ENCODE data around the gene PATZ1. TPM values are rescaled to one million over a fixed set of nuclear protein-coding genes. Genes with fewer than 3 reads are reported as not detected.

Gene PATZ1
- total RNA-seq, 1 donor from 2014 or later = 60.7 TPM

- DNase-seq (ENCODE audit: low read depth) = no peak
- Histone ChIP-seq H3K27me3 (ENCODE audit: control insufficient read depth, insufficient read depth, low read length) (no peaks in the 10 kb centered on the region), H3K36me3 (ENCODE audit: control insufficient read depth, insufficient read depth, low read length) (peaks cover 3% of the 10 kb centered on the region), H3K4me3 (ENCODE audit: low read depth, low read length) (no peak overlapping the region)
- no peak for TF ChIP-seq CTCF (IDR thresholded peaks at IDR 0.05; ENCODE audit: insufficient read depth, low read length, poor library complexity, severe bottlenecking)
These were observed 68.0 kb downstream of the PATZ1 start for GRCh38 chr22:31278151-31278621.

GRCh38 chr22:31277741-31278140 lies 68.4 kb downstream of the PATZ1 start:
- Histone ChIP-seq H3K4me3 (ENCODE audit: low read depth, low read length) (no peak overlapping the region), H3K36me3 (ENCODE audit: control insufficient read depth, insufficient read depth, low read length) (peaks cover 3% of the 10 kb centered on the region), H3K27me3 (ENCODE audit: control insufficient read depth, insufficient read depth, low read length) (no peaks in the 10 kb centered on the region)
- no peak for DNase-seq (ENCODE audit: low read depth)
- no peak for TF ChIP-seq CTCF (IDR thresholded peaks at IDR 0.05; ENCODE audit: insufficient read depth, low read length, poor library complexity, severe bottlenecking)

DNA sequence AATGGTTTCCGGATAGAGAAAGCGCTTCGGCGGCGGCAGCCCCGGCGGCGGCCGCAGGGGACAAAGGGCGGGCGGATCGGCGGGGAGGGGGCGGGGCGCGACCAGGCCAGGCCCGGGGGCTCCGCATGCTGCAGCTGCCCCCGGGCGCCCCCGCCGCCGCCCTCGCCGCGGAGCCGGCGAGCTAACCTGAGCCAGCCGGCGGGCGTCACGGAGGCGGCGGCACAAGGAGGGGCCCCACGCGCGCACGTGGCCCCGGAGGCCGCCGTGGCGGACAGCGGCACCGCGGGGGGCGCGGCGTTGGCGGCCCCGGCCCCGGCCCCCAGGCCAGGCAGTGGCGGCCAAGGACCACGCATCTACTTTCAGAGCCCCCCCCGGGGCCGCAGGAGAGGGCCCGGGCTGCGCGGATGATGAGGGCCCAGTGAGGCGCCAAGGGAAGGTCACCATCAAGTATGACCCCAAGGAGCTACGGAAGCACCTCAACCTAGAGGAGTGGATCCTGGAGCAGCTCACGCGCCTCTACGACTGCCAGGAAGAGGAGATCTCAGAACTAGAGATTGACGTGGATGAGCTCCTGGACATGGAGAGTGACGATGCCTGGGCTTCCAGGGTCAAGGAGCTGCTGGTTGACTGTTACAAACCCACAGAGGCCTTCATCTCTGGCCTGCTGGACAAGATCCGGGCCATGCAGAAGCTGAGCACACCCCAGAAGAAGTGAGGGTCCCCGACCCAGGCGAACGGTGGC lies 69.5 kb downstream of the PATZ1 start:
- TF ChIP-seq CTCF (IDR thresholded peaks at IDR 0.05; ENCODE audit: insufficient read depth, low read length, poor library complexity, severe bottlenecking) = no peak
- DNase-seq (ENCODE audit: low read depth) = no peak
- H3K4me3 ChIP-seq (ENCODE audit: low read depth, low read length) = no peak overlapping the region
- H3K36me3 ChIP-seq (ENCODE audit: control insufficient read depth, insufficient read depth, low read length) = peaks cover 3% of the 10 kb centered on the region
- no peaks in the 10 kb centered on the region for H3K27me3 ChIP-seq (ENCODE audit: control insufficient read depth, insufficient read depth, low read length)

Other genes with a start within 250 kb of the PATZ1 start
- gene SELENOM, start 238.8 kb downstream of the PATZ1 start, total RNA-seq = 55.2 and 60.4 TPM in 2 replicates
- gene INPP5J, start 223.4 kb downstream of the PATZ1 start, total RNA-seq = 5.5 and 5.6 TPM in 2 replicates
- gene PLA2G3, start 205.8 kb downstream of the PATZ1 start, total RNA-seq = 0.46 and 0.48 TPM in 2 replicates
- 49.6 and 53.2 TPM in 2 replicates for gene RNF185, start 186.2 kb downstream of the PATZ1 start, total RNA-seq
- 37.2 and 41.4 TPM in 2 replicates for gene LIMK2, start 134.0 kb downstream of the PATZ1 start, total RNA-seq
- gene PIK3IP1, start 53.9 kb downstream of the PATZ1 start, total RNA-seq = 14.0 and 17.5 TPM in 2 replicates
- 62.6 and 68.9 TPM in 2 replicates for gene DRG1, start 53.3 kb upstream of the PATZ1 start, total RNA-seq
- gene EIF4ENIF1, start 143.5 kb upstream of the PATZ1 start, total RNA-seq = 11.9 and 15.0 TPM in 2 replicates
- 13.2 and 18.1 TPM in 2 replicates for gene SFI1, start 150.2 kb upstream of the PATZ1 start, total RNA-seq